ENCODE results near the gene MEX3D. TPM values are rescaled to one million over a fixed set of nuclear protein-coding genes. Genes with fewer than 3 reads are reported as not detected.

Gene MEX3D
- total RNA-seq, 4 donors from 2014 or later: 21.6 to 64.4 (median 47.5) TPM

- H3K9me3 ChIP-seq: peaks cover 0 to 5% (median 2%) of the 10 kb centered on the region in 4 donors
Measured at GRCh38 chr19:1512671-1513498, 55.2 kb downstream of the MEX3D start, which contains the start of gene ADAMTSL5. ADAMTSL5 (minus strand) TSS chr19:1513019; CDS start chr19:1510943, 2,076 bp downstream.

GRCh38 chr19:1511318-1512317 is 56.5 kb downstream of the MEX3D start:
- intact Hi-C loops (cut with DNase I): loop anchor here (10.0 kb wide), 1 partner anchor 67 kb away; no protein-coding TSS in a partner anchor
- H3K27me3 ChIP-seq: peaks cover 0 to 76% (median 15%) of the 10 kb centered on the region in 4 donors
- TF ChIP-seq POLR2AphosphoS5 (IDR thresholded peaks at IDR 0.05) (no peak), EP300 (IDR thresholded peaks at IDR 0.05) (no peak), CTCF (IDR thresholded peaks at IDR 0.05) (no peak), POLR2A (IDR thresholded peaks at IDR 0.05; ENCODE audit: low read depth) (no peak)

More at GRCh38 chr19:1512671-1513498, 55.2 kb downstream of the MEX3D start, which contains the start of gene ADAMTSL5:
- Histone ChIP-seq H3K4me1 (peaks cover 10 to 42% (median 33%) of the 10 kb centered on the region in 4 donors), H3K4me3 (peak within 1 kb of the TSS; percentile 59 to 71 (median 62)), H3K36me3 (no peaks in the 10 kb centered on the region), H3K27ac (replicated peaks in 1 of 4) (peak within 1 kb of the TSS; percentile 73 to 83 (median 76)), H3K27me3 (peaks cover 0 to 71% (median 12%) of the 10 kb centered on the region in 4 donors)
- no peak for DNase-seq (ENCODE audit: extremely low spot score)
- TF ChIP-seq CTCF (IDR thresholded peaks at IDR 0.05) (peak in 1 of 3 experiments; percentile 27), POLR2AphosphoS5 (IDR thresholded peaks at IDR 0.05) (peak in 1 of 2 donors; percentile 43), POLR2A (IDR thresholded peaks at IDR 0.05; ENCODE audit: low read depth) (no peak), EP300 (IDR thresholded peaks at IDR 0.05) (no peak)
- intact Hi-C loops (cut with DNase I): loop anchor here (10.0 kb wide), 1 partner anchor 68 kb away; no protein-coding TSS in a partner anchor
- 3% methylated on average over 14 of the region's 78 CpGs for WGBS

GRCh38 chr19:1510807-1511206 is 57.3 kb downstream of the MEX3D start:
- WGBS: 59% methylated on average over 9 of the region's 9 CpGs
- peaks cover 16 to 56% (median 43%) of the 10 kb centered on the region in 4 donors for H3K4me1 ChIP-seq
- H3K4me3 ChIP-seq: no peak overlapping the region
- H3K27ac ChIP-seq (replicated peaks in 1 of 4): peak overlapping the region in 2 of 4 donors; percentile 40 to 58
- intact Hi-C loops (cut with DNase I): loop anchor here (10.0 kb wide), 1 partner anchor 66 kb away; no protein-coding TSS in a partner anchor
- peaks cover 0 to 76% (median 15%) of the 10 kb centered on the region in 4 donors for H3K27me3 ChIP-seq
- TF ChIP-seq POLR2A (IDR thresholded peaks at IDR 0.05; ENCODE audit: low read depth) (no peak), CTCF (IDR thresholded peaks at IDR 0.05) (no peak), EP300 (IDR thresholded peaks at IDR 0.05) (no peak), POLR2AphosphoS5 (IDR thresholded peaks at IDR 0.05) (no peak)
- peaks cover 0 to 4% (median 0%) of the 10 kb centered on the region in 4 donors for H3K9me3 ChIP-seq
- H3K36me3 ChIP-seq: peaks cover 0 to 3% (median under 1%) of the 10 kb centered on the region in 4 donors
- DNase-seq (ENCODE audit: extremely low spot score): no peak

More at GRCh38 chr19:1511318-1512317, 56.5 kb downstream of the MEX3D start:
- Histone ChIP-seq H3K36me3 (no peaks in the 10 kb centered on the region), H3K4me1 (peaks cover 16 to 55% (median 43%) of the 10 kb centered on the region in 4 donors), H3K9me3 (peaks cover 0 to 5% (median 2%) of the 10 kb centered on the region in 4 donors), H3K27ac (replicated peaks in 1 of 4) (peak overlapping the region in 3 of 4 donors; percentile 73 to 83 (median 80)), H3K4me3 (peak overlapping the region in 2 of 4 donors; percentile 62 to 63)
- 48% methylated on average over 19 of the region's 22 CpGs for WGBS
- DNase-seq (ENCODE audit: extremely low spot score): no peak

- peaks cover 0 to 4% (median 0%) of the 10 kb centered on the region in 4 donors for H3K9me3 ChIP-seq
- TF ChIP-seq CTCF (IDR thresholded peaks at IDR 0.05) (no peak), EP300 (IDR thresholded peaks at IDR 0.05) (no peak), POLR2AphosphoS5 (IDR thresholded peaks at IDR 0.05) (no peak)
- 40% methylated on average over 1 of the region's 25 CpGs for WGBS
- H3K27me3 ChIP-seq: peaks cover 0 to 77% (median 15%) of the 10 kb centered on the region in 4 donors
- H3K4me3 ChIP-seq: no peak overlapping the region
- DNase-seq (ENCODE audit: extremely low spot score): no peak
- H3K27ac ChIP-seq (replicated peaks in 1 of 4): peak overlapping the region in 2 of 4 donors; percentile 40 to 58
- peaks cover 0 to 5% (median 2%) of the 10 kb centered on the region in 4 donors for H3K36me3 ChIP-seq
- intact Hi-C loops (cut with DNase I): loop anchor here (10.0 kb wide), 1 partner anchor 66 kb away; no protein-coding TSS in a partner anchor
- H3K4me1 ChIP-seq: peaks cover 16 to 56% (median 43%) of the 10 kb centered on the region in 4 donors
Measured at GRCh38 chr19:1510442-1510806, 57.7 kb downstream of the MEX3D start.

Measured in esophagus muscularis mucosa (tissue), 4 donors.